ENCODE results near the gene ANXA4. TPM values are rescaled to one million over a fixed set of nuclear protein-coding genes. Genes with fewer than 3 reads are reported as not detected.

Gene ANXA4
- polyA plus RNA-seq, 1 of the 3 experiments (the other 2 are of a cell fraction) = 137 TPM

DNA sequence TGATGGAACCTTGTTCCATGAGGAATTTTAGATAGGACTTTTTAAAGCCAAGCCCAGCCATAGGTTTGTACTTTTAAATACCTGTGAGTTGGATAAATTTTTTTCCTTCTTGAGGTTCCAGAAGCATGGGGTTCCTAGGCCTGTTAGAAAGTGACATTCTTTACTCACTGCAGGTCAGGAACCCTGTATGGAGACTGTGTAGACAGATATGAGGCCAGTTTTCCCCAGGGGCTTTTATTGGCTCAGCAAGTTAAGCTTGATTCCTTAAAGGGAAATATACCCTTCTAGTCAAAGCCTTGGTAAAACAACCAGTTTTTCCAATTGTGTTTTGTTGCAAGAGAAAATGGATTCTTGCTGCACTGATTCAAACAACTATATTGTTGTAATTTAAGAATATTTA is 49.1 kb downstream of the ANXA4 start:
- DNase-seq = no peak
- peaks cover 0 to 10% of the 10 kb centered on the region in 2 experiments; a peak in 3 of 4 replicates for H3K4me1 ChIP-seq (ENCODE audit: control insufficient read depth in 1 of 2, insufficient read depth in 2 of 2, low read depth in 1 of 2, low read length in 1 of 2)
- ChIA-PET POLR2A (no interaction called here), CTCF (interaction anchor here (0.6 to 2.1 kb wide), 3 partner anchors 26 to 109 kb away, joined by 4 to 9 read pairs (median 8); no protein-coding TSS in a partner anchor)
- no peak overlapping the region for H3K4me2 ChIP-seq
- no peaks in the 10 kb centered on the region for H3F3A ChIP-seq (replicated peaks; ENCODE audit: insufficient read depth)
- H3K9me3 ChIP-seq = no peaks in the 10 kb centered on the region
- H3K4me3 ChIP-seq (ENCODE audit: low read depth in 2 of 2, low read length in 1 of 2) = no peak overlapping the region
- H3K9ac ChIP-seq = no peak overlapping the region
- H3K27ac ChIP-seq (ENCODE audit: low read depth in 2 of 2, low read length in 1 of 2) = no peak overlapping the region; a peak in 1 of 4 replicates
- no peaks in the 10 kb centered on the region for H3K79me2 ChIP-seq (ENCODE audit: insufficient read depth)
- TF ChIP-seq YY1 (IDR thresholded peaks at IDR 0.05; ENCODE audit: low read depth) = no peak
- no peaks in the 10 kb centered on the region for H3K9me2 ChIP-seq
- peaks cover 0 to 20% of the 10 kb centered on the region in 2 experiments for H3K36me3 ChIP-seq (replicated peaks in 1 of 2; ENCODE audit: control insufficient read depth in 1 of 2, insufficient read depth in 2 of 2, low read length in 1 of 2)
- no peaks in the 10 kb centered on the region for H4K20me1 ChIP-seq (ENCODE audit: insufficient read depth)
- no peaks in the 10 kb centered on the region for H3K27me3 ChIP-seq (ENCODE audit: insufficient read depth)
- no peak overlapping the region for H2AFZ ChIP-seq (ENCODE audit: low read depth)

DNA sequence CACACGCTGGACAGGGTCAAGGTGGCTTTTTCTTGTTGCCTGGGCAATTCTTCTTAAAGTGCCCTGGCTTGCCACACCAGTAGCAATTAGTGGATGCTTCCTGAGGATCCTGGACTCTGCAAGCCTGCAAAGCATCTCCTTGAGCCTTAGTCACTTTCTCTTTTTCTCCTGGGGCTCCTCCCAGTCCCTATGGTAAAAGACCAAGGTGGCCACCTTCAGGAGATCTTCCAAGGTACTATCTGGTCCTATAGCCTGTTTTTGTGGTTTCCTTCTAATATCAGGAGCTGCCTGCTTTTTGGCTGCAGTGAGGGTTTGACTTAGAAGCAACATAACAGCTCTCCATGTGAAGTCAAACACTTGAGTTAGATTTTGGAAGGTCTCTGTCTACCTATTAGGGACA is 54.2 kb downstream of the ANXA4 start:
- Histone ChIP-seq H3K27ac (ENCODE audit: low read depth in 2 of 2, low read length in 1 of 2) (no peak overlapping the region), H3K4me1 (ENCODE audit: control insufficient read depth in 1 of 2, insufficient read depth in 2 of 2, low read depth in 1 of 2, low read length in 1 of 2) (peaks cover 14 to 17% of the 10 kb centered on the region in 2 experiments; a peak in 3 of 4 replicates), H3K9ac (no peak overlapping the region), H3F3A (replicated peaks; ENCODE audit: insufficient read depth) (peaks cover 4% of the 10 kb centered on the region), H3K79me2 (ENCODE audit: insufficient read depth) (no peaks in the 10 kb centered on the region), H2AFZ (ENCODE audit: low read depth) (no peak overlapping the region), H4K20me1 (ENCODE audit: insufficient read depth) (no peaks in the 10 kb centered on the region), H3K27me3 (ENCODE audit: insufficient read depth) (no peaks in the 10 kb centered on the region), H3K9me3 (no peaks in the 10 kb centered on the region), H3K9me2 (no peaks in the 10 kb centered on the region), H3K36me3 (replicated peaks in 1 of 2; ENCODE audit: control insufficient read depth in 1 of 2, insufficient read depth in 2 of 2, low read length in 1 of 2) (peaks cover 0 to 15% of the 10 kb centered on the region in 2 experiments), H3K4me2 (no peak overlapping the region), H3K4me3 (ENCODE audit: low read depth in 2 of 2, low read length in 1 of 2) (no peak overlapping the region)
- WGBS (ENCODE audit: low lambda C conversion rate) = 100% methylated on average over 1 of the region's 1 CpG
- ChIA-PET POLR2A (no interaction called here), CTCF (interaction anchor here (0.9 to 1.6 kb wide), 4 partner anchors 20 to 230 kb away, joined by 4 to 6 read pairs (median 4); no protein-coding TSS in a partner anchor)
- DNase-seq = no peak
- TF ChIP-seq FOXM1 (IDR thresholded peaks at IDR 0.05; ENCODE audit: low read depth) = no peak
- TF ChIP-seq SMC3 (IDR thresholded peaks at IDR 0.05; ENCODE audit: low read depth, low read length) = no peak
- TF ChIP-seq, protein P1, sequence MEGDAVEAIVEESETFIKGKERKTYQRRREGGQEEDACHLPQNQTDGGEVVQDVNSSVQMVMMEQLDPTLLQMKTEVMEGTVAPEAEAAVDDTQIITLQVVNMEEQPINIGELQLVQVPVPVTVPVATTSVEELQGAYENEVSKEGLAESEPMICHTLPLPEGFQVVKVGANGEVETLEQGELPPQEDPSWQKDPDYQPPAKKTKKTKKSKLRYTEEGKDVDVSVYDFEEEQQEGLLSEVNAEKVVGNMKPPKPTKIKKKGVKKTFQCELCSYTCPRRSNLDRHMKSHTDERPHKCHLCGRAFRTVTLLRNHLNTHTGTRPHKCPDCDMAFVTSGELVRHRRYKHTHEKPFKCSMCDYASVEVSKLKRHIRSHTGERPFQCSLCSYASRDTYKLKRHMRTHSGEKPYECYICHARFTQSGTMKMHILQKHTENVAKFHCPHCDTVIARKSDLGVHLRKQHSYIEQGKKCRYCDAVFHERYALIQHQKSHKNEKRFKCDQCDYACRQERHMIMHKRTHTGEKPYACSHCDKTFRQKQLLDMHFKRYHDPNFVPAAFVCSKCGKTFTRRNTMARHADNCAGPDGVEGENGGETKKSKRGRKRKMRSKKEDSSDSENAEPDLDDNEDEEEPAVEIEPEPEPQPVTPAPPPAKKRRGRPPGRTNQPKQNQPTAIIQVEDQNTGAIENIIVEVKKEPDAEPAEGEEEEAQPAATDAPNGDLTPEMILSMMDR (IDR thresholded peaks at IDR 0.05) = no peak
- no peak for TF ChIP-seq NRF1 (IDR thresholded peaks at IDR 0.05; ENCODE audit: low read depth, low read length)
- TF ChIP-seq MXI1 (IDR thresholded peaks at IDR 0.05; ENCODE audit: low read depth, low read length) = no peak
- TF ChIP-seq, protein P2, sequence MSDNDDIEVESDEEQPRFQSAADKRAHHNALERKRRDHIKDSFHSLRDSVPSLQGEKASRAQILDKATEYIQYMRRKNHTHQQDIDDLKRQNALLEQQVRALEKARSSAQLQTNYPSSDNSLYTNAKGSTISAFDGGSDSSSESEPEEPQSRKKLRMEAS (IDR thresholded peaks at IDR 0.05; ENCODE audit: low read depth) = no peak
- TF ChIP-seq, protein P3, sequence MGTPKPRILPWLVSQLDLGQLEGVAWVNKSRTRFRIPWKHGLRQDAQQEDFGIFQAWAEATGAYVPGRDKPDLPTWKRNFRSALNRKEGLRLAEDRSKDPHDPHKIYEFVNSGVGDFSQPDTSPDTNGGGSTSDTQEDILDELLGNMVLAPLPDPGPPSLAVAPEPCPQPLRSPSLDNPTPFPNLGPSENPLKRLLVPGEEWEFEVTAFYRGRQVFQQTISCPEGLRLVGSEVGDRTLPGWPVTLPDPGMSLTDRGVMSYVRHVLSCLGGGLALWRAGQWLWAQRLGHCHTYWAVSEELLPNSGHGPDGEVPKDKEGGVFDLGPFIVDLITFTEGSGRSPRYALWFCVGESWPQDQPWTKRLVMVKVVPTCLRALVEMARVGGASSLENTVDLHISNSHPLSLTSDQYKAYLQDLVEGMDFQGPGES (IDR thresholded peaks at IDR 0.05; ENCODE audit: low read depth, low read length) = no peak
- TF ChIP-seq RCOR1 (IDR thresholded peaks at IDR 0.05; ENCODE audit: low read length) = no peak
- no peak for TF ChIP-seq MEF2A (IDR thresholded peaks at IDR 0.05; ENCODE audit: borderline replicate concordance, low read depth)
- TF ChIP-seq JUND (IDR thresholded peaks at IDR 0.05) = no peak
- TF ChIP-seq GABPA (IDR thresholded peaks at IDR 0.05; ENCODE audit: low read depth) = no peak
- TF ChIP-seq, protein P4, sequence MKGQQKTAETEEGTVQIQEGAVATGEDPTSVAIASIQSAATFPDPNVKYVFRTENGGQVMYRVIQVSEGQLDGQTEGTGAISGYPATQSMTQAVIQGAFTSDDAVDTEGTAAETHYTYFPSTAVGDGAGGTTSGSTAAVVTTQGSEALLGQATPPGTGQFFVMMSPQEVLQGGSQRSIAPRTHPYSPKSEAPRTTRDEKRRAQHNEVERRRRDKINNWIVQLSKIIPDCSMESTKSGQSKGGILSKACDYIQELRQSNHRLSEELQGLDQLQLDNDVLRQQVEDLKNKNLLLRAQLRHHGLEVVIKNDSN (IDR thresholded peaks at IDR 0.05; ENCODE audit: borderline replicate concordance, low read depth) = no peak
- TF ChIP-seq EP300 (IDR thresholded peaks at IDR 0.05; ENCODE audit: borderline replicate concordance in 1 of 2, low read depth in 1 of 2, low read length in 1 of 2) = no peak
- TF ChIP-seq YY1 (IDR thresholded peaks at IDR 0.05; ENCODE audit: low read depth) = no peak
- TF ChIP-seq SIN3A (IDR thresholded peaks at IDR 0.05; ENCODE audit: borderline replicate concordance, low read depth, low read length) = no peak

Data from SK-N-SH (cell line).